Neural crest cell (in vitro differentiated cells): ENCODE results near the gene SUGCT. TPM values are rescaled to one million over a fixed set of nuclear protein-coding genes. Genes with fewer than 3 reads are reported as not detected.
A peak's percentile ranks its signal among the peaks of the same experiment; 100 is the strongest.

Experiments used
- DNase-seq: peaks from one replicate; pipeline ENCODE4 v3.0.0; 2021; ENCODE audit warnings: low read depth, mixed read lengths, low spot score
- H3K27ac Mint-ChIP-seq: one replicate; pipeline ENCODE4 v1.8.0; 2021; ENCODE audit warnings: mild to moderate bottlenecking, mixed read lengths; ENCODE audit not compliant: unreplicated experiment
- H3K27me3 Mint-ChIP-seq: 2 replicates; pipeline ENCODE4 v1.8.0; 2021; ENCODE audit warnings: low read depth, mild to moderate bottlenecking, mixed read lengths
- H3K36me3 Mint-ChIP-seq: 2 replicates; pipeline ENCODE4 v1.8.0; 2021; ENCODE audit warnings: low read depth, mild to moderate bottlenecking, mixed read lengths
- H3K4me1 Mint-ChIP-seq: 2 replicates; pipeline ENCODE4 v1.8.0; 2021; ENCODE audit warnings: mixed read lengths
- H3K4me3 Mint-ChIP-seq: one replicate; pipeline ENCODE4 v1.8.0; 2021; ENCODE audit warnings: mild to moderate bottlenecking, mixed read lengths
- H3K9me3 Mint-ChIP-seq: 2 replicates; pipeline ENCODE4 v1.8.0; 2021; ENCODE audit warnings: mixed read lengths
- CTCF ChIP-seq: fragments of 200-600 bp; sonication (generic); conservative IDR thresholded peaks from 2 replicates; pipeline ENCODE4 v1.5.0; 2021; ENCODE audit warnings: antibody characterized with exemption, mild to moderate bottlenecking
- total RNA-seq: library from RNA; stranded (reverse); gene quantifications from 2 replicates; pipeline ENCODE4 v1.2.1, GENCODE V29; 2021

The SUGCT gene
- total RNA-seq, 1 donor from 2014 or later = 5.9 TPM

GRCh38 chr7:40097728-40098127 is 37.1 kb upstream of the SUGCT start:
- no peak for DNase-seq
- no peaks in the 10 kb centered on the region for H3K27me3 Mint-ChIP-seq
- H3K27ac Mint-ChIP-seq = peak overlapping the region; percentile 57
- no peak overlapping the region for H3K4me3 Mint-ChIP-seq
- H3K4me1 Mint-ChIP-seq = peaks cover 7% of the 10 kb centered on the region
- H3K36me3 Mint-ChIP-seq = peaks cover 7% of the 10 kb centered on the region
- no peak for TF ChIP-seq CTCF
- H3K9me3 Mint-ChIP-seq = no peaks in the 10 kb centered on the region

GRCh38 chr7:40098810-40099209 is 36.0 kb upstream of the SUGCT start:
- no peaks in the 10 kb centered on the region for H3K27me3 Mint-ChIP-seq
- H3K4me3 Mint-ChIP-seq = no peak overlapping the region
- H3K27ac Mint-ChIP-seq = no peak overlapping the region
- no peak for TF ChIP-seq CTCF
- H3K36me3 Mint-ChIP-seq = peaks cover 7% of the 10 kb centered on the region
- H3K9me3 Mint-ChIP-seq = no peaks in the 10 kb centered on the region
- peaks cover 7% of the 10 kb centered on the region for H3K4me1 Mint-ChIP-seq
- no peak for DNase-seq

GRCh38 chr7:40099837-40100236 is 35.0 kb upstream of the SUGCT start:
- Mint-ChIP-seq H3K27me3 (no peaks in the 10 kb centered on the region), H3K36me3 (peaks cover 3% of the 10 kb centered on the region), H3K9me3 (no peaks in the 10 kb centered on the region), H3K4me1 (peaks cover 7% of the 10 kb centered on the region), H3K27ac (no peak overlapping the region), H3K4me3 (no peak overlapping the region)
- no peak for TF ChIP-seq CTCF
- DNase-seq = no peak

GRCh38 chr7:40101201-40101600 is 33.6 kb upstream of the SUGCT start:
- no peak overlapping the region for H3K27ac Mint-ChIP-seq
- peaks cover 1% of the 10 kb centered on the region for H3K4me1 Mint-ChIP-seq
- TF ChIP-seq CTCF = no peak
- no peak for DNase-seq
- H3K9me3 Mint-ChIP-seq = no peaks in the 10 kb centered on the region
- H3K36me3 Mint-ChIP-seq = peaks cover 3% of the 10 kb centered on the region
- no peak overlapping the region for H3K4me3 Mint-ChIP-seq
- H3K27me3 Mint-ChIP-seq = no peaks in the 10 kb centered on the region

GRCh38 chr7:40102897-40103296 is 31.9 kb upstream of the SUGCT start:
- no peaks in the 10 kb centered on the region for H3K4me1 Mint-ChIP-seq
- no peak overlapping the region for H3K4me3 Mint-ChIP-seq
- no peak overlapping the region for H3K27ac Mint-ChIP-seq
- no peaks in the 10 kb centered on the region for H3K36me3 Mint-ChIP-seq
- no peak for DNase-seq
- no peaks in the 10 kb centered on the region for H3K9me3 Mint-ChIP-seq
- no peak for TF ChIP-seq CTCF
- H3K27me3 Mint-ChIP-seq = no peaks in the 10 kb centered on the region

GRCh38 chr7:40105879-40106473 is 28.8 kb upstream of the SUGCT start:
- Mint-ChIP-seq H3K4me1 (no peaks in the 10 kb centered on the region), H3K9me3 (no peaks in the 10 kb centered on the region), H3K27me3 (no peaks in the 10 kb centered on the region), H3K36me3 (no peaks in the 10 kb centered on the region), H3K27ac (no peak overlapping the region), H3K4me3 (no peak overlapping the region)
- no peak for TF ChIP-seq CTCF
- no peak for DNase-seq
